Stimulated activated CD4-positive, alpha-beta T cell treated with anti-CD3 and anti-CD28 coated beads, Interleukin-1b, Interleukin-23, amount 100 ng/mL, for 48 hours (primary cell): ENCODE measurements around the gene HOXA10.

Source experiments
- DNase-seq: peaks from one replicate; pipeline ENCODE4 v3.0.0-alpha.2; 2020

HOXA10 gene

DNA sequence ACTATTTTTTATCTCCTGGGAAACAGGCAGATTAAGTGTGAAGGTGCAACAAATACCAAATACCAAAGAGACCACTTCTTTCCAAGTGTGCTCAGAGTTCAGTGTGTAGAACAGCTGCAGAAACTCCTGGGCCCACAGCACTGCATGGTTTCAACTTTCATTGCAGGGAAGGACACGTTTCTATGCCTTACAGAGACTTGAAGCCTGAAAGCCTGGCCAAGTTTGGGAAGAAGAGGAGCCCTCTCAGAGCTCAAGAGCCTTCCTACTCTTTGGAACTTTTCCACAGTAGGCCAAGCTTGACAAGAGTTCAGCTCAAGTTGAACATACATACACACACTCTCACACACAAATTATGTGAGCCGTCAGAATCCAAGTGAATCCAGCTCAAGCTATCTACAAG lies 46.1 kb downstream of the HOXA10 start:
- DNase-seq: no peak

DNA sequence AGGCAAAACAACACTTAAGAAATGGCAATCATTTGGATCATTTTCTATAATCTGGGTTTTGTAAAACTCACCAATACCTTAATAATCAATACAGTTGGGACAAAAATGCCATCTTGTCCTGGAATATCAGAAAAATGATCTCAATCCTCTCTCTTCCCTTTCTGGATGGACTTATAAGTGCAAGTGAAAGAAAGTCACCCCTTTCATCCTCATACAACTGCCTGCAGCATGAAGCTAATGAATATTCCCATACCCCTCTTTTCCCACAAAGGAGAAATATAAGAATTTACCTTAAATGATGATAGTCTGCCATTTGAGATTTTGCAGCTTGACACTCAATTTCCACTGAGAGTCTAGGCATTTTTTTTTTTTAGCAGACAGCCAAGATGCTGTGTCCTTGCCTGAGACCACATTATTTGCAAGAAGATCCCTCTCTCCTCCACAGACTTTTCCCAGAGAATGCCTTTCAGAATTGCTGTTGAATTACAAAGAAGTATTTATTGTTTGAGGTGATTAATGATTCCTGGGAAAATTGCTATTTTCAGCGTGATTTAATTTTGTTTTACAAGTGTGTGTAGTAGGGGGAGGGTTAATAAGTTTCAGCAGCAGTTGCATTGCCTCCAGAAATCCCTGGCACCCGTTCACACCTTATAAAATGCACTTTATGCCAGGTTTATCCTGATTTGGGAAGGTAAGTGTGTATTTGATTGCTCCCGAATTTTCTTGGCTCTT lies 47.4 kb downstream of the HOXA10 start:
- DNase-seq: no peak

DNA sequence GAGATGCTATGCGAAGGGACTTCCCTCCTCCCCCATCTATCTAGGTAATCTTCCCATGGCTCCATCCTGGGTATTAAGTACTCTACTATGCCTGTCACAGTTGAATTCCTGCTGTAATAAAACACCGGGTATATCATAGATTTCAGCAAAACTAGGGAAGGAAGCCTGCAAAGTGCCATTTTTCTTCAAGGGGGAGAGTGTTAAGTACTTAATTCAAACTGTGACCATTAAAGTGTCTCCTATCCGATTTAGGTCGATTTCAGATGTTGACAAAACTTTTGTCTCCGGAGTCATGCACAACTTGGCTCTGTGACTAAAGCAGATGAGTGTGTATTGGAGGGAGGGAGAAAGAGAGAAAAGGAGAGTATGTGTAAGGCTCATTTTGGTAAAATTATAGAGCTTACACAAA lies 48.1 kb downstream of the HOXA10 start:
- DNase-seq: no peak

DNA sequence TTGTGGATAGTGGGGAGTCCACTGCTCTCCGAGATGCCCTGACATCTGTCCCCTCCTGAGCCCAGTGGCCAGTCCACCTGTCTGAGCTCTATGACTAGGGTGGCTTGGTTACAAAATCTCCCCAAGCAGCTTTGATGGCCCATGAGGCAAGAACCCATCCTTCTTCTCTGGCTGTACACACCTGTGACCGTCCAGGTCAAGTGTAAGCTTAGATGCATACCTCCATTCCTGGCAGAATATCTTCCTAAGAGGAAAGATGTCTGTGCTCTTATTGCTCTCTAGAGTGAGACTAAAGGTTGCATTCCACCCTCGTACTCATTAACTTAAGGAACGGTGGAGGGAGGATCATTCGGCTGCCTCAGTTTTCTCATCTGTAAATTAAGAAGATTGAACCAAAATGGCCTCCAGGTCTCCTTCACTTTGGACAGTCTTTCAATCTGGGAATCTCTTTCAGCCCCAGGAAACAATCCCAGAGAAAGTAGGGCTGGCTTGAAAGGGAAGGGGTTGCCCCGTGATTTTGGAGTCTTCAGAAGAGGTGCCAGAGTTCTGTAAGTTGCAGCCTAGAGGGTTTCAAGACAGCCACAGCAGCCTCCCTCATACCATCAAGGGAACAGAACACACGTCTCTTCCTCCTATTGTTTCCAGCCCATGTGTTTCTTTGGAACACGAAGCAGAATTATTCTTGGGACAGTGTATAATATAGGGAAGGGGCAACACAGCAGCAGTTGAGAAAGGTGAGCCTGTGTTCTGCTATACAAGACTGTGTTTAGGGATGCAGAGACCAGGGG lies 49.0 kb downstream of the HOXA10 start:
- DNase-seq: no peak

DNA sequence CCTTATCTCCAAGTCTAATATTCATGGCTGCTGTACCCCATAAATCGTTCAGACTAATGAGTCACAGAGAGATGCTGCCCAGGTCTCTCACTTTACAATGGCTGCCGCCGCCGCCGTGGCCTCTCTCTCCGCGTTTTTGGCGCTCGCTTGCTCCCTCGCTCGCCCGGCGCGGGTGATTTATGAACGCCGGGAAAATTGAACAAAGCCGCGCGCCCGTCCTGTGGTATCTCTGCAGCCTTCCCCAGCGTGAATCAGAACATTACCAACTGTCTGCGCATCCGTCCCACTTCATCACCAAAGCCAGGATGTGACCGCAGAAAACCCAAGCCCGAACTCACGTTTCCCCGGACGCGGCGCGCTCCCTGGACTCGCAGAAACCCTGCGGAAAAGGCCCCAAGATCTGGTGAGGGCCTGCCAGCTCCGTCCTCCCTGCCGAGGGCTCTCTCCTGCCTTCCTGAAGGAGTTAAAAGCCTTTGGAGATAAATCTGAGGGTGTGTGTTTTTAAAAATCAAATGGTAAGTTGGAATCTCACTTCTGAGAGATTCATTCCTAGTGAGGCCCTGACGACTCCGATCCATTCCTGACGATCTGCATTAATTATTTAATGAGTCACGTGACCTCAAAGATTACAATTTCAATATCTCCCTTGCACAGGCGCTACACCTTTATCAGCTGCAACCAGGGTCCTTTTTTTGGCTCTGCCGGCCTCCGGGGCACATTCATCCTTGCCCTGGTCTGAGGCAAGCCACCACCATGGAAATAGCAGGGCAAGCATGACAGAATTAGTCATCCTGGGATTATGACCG lies 49.8 kb downstream of the HOXA10 start:
- no peak for DNase-seq

DNA sequence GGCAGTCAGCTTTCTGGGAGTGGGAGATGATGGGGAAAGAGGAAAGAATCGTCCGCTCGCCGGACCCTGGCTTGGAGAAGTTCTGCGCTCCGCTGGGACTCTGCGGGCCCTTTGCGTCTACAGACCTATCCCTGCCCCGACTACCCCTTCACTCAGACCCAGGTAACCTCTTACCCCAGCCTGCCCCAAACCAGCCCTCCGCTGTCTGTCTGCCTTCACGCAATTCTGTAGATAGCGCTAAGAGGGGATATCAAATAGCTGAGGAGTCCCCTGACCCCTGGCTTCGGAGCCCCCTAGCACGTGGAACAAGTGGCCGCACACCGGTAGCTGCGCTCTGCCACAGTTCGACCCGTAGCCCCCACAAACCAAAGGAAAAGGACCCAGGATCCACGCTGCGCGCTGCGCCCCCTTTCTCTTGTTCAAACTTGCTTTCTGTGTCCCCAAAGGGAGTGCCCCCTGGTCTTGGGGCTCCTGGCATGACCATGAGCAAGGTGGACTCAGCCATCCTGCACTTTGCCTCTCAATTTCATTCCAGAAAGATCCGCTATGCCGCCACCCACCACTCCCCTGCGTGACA lies 50.6 kb downstream of the HOXA10 start:
- DNase-seq: no peak

DNA sequence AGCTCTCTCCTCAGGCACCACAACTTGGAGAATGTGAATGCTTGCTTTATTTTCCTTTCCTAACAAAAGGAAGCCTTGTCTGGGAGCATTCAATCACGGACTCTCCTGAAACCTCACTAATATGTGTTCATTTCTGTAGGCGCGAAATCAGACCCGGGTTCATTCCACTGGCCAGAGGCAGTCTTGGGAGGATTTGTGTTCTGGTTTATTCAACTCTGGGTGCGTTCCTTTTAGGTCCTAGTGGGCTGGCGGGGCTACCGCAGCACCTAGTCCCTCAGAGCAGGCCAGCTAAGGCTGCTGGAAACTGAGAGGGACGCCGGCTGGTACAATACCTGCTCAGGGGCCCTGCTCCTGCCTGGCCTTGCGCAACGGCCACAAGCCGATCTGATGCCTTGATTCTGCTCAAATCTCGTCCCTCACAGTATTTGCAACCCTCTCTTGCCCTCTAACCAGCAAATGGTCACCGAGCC lies 51.1 kb downstream of the HOXA10 start:
- no peak for DNase-seq

DNA sequence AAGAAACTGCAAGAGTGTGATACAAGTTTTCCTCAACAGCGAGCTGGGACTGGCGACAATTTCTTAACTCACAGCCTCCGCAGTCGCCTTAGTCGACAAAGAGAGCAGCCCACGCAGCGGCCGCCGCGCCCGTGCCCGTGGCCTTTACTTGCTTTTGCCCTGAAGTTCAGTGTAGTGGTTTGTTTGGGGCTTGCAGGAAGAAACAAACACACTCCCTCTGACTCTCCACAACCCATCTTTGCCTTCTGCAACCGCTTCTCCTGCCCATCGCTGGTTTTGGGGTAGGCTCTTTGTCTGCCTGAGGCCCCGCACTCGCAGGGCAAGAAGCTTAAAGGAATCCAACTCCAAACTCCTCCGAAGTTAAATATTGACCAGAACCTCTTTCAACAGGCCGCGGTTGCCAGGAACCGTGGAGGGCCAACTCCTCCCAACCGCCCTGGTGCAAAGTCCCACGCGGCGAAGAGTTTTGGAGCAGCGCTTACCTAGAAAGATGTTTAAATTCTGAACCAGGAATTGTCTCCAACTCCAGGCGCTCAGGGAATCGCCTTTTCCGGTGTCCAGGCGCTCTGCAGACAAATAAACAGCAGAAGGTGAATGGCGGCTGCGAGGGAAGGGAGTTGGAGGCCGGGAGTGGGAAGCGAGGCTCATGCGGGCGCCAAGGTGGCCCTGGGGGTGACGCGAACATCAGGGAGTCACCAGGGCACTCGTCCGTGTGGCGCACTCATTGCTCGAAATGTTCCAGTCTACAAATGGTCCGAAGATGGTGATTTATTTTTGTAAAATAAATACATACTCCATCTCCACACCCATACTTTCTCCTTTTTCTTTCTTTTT lies 51.8 kb downstream of the HOXA10 start:
- no peak for DNase-seq

DNA sequence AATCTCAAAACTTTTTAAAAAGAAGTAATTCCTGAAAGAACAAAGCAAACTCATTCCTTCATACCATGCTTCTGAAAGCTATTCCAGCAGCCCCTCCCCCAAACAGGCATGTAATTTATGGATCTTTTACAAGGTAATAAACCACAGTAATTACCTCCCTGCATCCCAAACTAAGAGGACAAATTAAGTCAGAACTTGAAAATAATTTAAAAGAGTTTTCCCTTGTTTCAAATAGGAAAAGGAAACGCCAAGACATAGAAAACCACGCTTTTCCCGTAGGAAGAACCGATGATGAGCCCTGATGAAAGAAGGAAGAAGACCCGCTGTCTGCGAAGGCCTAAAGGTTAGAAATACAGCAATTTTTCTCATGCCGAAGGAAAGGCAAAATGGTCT lies 52.4 kb downstream of the HOXA10 start:
- DNase-seq: no peak
